BE2C (cell line): Measurements from ENCODE around the gene TAF4.

Source experiments
- DNase-seq: peaks from one replicate; pipeline ENCODE4 v3.0.0-alpha.2; 2020
- H3K27me3 ChIP-seq: fragments of 250-450 bp; sonication (Bioruptor Pico); 2 replicates; pipeline ENCODE4 v1.5.1; 2020; ENCODE audit warnings: mild to moderate bottlenecking
- H3K36me3 ChIP-seq: fragments of 250-450 bp; sonication (Bioruptor Pico); 2 replicates; pipeline ENCODE4 v1.5.1; 2020; ENCODE audit warnings: mild to moderate bottlenecking
- H3K4me1 ChIP-seq: fragments of 250-450 bp; sonication (Bioruptor Pico); 2 replicates; pipeline ENCODE4 v1.5.1; 2020
- H3K4me3 ChIP-seq: 2 replicates; pipeline ENCODE4 v1.5.1; 2011; ENCODE audit warnings: low read depth, low read length
- H3K9me3 ChIP-seq: fragments of 250-450 bp; sonication (Bioruptor Pico); 2 replicates; pipeline ENCODE4 v1.5.1; 2020
- CTCF ChIP-seq: IDR thresholded peaks from 2 replicates; pipeline ENCODE4 v1.5.1; 2012; ENCODE audit warnings: mild to moderate bottlenecking, low read depth, low read length

TAF4 gene

GRCh38 chr20:61925555-61926252, 140.0 kb downstream of the TAF4 start:
- H3K36me3 ChIP-seq: no peaks in the 10 kb centered on the region
- TF ChIP-seq CTCF: no peak
- H3K4me1 ChIP-seq: no peaks in the 10 kb centered on the region
- H3K9me3 ChIP-seq: no peaks in the 10 kb centered on the region
- no peaks in the 10 kb centered on the region for H3K27me3 ChIP-seq
- no peak overlapping the region for H3K4me3 ChIP-seq
- DNase-seq: no peak

- DNase-seq: no peak
- Histone ChIP-seq H3K4me3 (no peak overlapping the region), H3K36me3 (no peaks in the 10 kb centered on the region), H3K4me1 (no peaks in the 10 kb centered on the region), H3K27me3 (no peaks in the 10 kb centered on the region), H3K9me3 (no peaks in the 10 kb centered on the region)
- no peak for TF ChIP-seq CTCF
These were observed 140.7 kb downstream of the TAF4 start for GRCh38 chr20:61924858-61925554.
